ENCODE data around the gene SARM1.

The SARM1 gene

DNA sequence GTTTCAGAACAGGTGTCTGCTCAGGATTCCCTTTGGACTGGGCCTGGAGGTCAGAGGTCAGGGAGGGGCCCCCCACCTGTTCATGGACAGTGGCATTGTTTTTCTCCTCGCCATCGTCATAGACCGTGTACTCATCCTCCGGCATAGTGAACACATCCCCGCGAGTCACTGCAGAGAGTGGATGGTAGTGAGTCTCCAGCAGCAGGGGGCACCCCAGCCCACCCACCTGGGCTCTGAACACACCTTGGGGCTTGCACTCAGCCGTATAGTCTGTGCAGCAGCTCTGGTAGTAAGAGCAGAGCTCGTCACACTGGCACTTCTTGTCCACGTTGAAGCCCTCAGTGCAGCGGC lies 1.8 kb upstream of the SARM1 start:
- peak; percentile 26 for DNase-seq

DNA sequence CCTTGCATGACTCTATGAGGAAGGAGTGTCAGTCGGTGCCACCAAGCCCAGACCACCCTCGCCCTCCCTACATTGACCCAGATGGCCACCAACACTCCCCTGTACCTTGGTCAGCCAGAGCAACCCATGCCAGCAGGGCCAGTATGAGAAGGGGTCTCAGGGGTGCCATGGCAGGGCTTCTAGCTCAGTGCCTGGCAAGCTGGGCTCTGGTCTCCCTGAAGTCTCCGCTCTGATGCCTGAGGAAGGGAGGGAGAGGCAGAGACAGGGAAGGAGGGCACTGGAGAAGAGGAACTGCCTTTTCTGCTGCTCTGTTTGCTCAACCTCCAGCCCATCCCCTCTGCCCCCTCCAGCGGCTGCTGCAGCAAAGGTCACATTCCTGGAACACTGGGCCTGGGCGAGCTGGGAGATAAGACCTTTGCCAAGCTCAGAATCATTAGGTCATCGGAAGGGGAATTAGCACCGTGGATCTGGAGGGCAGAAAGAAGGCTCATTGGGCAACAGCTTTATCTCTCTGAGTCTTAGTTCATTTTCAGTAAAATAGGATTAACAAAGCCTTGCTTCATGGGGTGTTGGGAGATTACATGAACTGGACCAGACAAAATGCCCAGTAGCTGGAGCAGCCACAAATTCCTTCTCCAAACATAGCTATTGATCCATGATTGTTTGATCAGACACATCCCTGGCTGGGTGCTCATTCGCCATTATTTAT lies 1.3 kb upstream of the SARM1 start, which contains the start of gene VTN:
Gene VTN (minus strand): TSS at position 273 of the 709 bp plus-strand sequence. CDS start 104 bp downstream, at position 169.
- no peak for DNase-seq

DNA sequence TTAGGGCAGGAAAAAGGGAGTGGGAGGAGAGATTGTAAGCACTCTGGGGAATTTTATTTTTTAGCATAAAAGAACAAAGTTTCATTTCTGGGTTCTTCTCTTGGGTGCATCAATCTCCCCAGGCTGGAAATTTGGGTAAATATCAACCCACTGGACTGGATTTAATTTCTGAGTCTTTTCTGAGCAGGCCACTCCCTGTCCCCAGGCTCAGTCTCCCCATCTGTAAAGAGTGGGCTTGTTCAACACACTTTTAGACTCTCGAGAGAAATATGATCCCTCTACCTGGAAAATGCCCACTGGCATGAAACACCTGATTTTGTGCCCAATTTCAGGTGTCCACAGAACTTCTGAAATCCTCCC lies 770 bp upstream of the SARM1 start:
- DNase-seq = no peak

- peak; percentile 37 for DNase-seq
Observed at GRCh38 chr17:28372203-28372944, 880 bp downstream of the SARM1 start.

- DNase-seq = no peak
Observed at GRCh38 chr17:28372945-28373274, 1.4 kb downstream of the SARM1 start.

- DNase-seq = no peak
Observed at GRCh38 chr17:28379814-28380801, 8.6 kb downstream of the SARM1 start.

DNA sequence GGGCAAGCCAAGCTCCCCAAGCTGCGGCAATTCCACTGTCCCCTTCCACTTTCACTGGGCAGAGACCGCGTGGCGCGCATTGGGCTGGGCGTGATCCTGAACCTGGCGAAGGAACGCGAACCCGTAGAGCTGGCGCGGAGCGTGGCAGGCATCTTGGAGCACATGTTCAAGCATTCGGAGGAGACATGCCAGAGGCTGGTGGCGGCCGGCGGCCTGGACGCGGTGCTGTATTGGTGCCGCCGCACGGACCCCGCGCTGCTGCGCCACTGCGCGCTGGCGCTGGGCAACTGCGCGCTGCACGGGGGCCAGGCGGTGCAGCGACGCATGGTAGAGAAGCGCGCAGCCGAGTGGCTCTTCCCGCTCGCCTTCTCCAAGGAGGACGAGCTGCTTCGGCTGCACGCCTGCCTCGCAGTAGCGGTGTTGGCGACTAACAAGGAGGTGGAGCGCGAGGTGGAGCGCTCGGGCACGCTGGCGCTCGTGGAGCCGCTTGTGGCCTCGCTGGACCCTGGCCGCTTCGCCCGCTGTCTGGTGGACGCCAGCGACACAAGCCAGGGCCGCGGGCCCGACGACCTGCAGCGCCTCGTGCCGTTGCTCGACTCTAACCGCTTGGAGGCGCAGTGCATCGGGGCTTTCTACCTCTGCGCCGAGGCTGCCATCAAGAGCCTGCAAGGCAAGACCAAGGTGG lies 9.8 kb downstream of the SARM1 start:
- peak; percentile 28 for DNase-seq

GRCh38 chr17:28384281-28385036 lies 13.0 kb downstream of the SARM1 start:
- DNase-seq = peak; percentile 73

DNA sequence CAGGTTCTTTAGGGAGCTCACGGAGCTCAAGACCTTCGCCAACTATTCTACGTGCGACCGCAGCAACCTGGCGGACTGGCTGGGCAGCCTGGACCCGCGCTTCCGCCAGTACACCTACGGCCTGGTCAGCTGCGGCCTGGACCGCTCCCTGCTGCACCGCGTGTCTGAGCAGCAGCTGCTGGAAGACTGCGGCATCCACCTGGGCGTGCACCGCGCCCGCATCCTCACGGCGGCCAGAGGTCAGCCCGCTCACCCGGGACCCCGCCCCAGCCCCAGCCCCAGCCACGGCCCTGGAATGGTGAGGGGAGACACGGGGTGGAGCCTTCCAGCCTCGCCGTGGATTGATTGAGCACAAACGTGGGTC lies 13.5 kb downstream of the SARM1 start:
- peak; percentile 23 for DNase-seq

- peak; percentile 28 for DNase-seq
Observed at GRCh38 chr17:28385406-28385805, 13.9 kb downstream of the SARM1 start.

DNA sequence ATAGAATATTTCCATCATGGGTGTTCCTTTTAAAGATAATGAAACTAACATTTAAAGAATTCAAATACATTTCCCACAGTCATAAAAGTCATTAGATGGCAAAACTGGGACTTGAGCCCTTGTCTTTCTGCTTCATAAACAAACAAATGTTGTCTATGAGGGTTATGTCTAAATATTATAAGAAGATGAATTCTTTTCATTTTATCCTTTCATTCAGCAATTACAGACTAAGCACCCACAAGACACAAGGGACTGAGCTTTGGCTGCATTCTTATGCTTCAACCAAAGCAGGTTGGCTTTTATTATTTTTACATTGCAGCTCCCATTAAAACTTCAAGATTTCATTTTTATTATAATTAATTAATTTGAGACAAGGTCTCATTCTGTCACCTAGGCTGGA lies 14.9 kb downstream of the SARM1 start:
- no peak for DNase-seq

GRCh38 chr17:28388106-28388505 lies 16.6 kb downstream of the SARM1 start:
- DNase-seq = no peak

DNA sequence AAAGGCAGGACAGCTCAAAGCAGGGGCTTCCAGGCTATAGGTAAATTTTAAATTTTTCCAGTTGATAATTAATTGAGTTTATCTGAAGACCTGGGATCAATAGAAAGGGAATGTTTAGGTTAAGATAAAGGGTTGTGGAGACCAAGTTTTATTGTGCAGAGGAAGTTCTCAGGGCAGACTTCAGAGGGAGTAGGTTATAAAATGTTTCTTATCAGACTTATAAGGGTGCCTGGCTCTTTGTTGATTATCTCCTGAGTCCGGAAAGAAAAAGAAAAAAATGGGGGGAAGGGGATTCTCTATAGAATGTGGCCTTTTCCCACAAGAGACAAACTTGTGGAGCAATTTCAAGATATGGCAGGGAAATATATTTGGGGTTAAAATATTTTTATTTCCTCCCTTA lies 18.6 kb downstream of the SARM1 start:
- no peak for DNase-seq

DNA sequence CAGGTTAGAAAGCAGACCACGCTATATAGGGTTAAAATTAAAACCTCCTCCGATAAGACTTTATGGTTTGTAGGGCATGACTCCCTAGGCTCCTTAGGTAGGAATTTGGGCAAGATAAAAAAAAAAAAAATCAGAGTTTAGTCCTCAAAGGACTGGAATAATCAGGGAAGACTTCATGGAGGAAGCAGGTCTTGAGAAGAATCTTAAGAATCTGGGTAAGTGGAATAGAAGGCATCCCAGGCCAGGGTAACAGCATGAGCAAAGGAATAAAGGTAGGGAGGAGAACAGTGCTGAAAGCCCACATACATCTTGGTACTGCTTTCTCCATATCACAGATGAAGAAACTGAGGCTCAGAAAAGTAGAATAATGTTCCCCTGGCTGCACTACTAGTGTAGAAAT lies 19.1 kb downstream of the SARM1 start:
- DNase-seq = no peak

DNA sequence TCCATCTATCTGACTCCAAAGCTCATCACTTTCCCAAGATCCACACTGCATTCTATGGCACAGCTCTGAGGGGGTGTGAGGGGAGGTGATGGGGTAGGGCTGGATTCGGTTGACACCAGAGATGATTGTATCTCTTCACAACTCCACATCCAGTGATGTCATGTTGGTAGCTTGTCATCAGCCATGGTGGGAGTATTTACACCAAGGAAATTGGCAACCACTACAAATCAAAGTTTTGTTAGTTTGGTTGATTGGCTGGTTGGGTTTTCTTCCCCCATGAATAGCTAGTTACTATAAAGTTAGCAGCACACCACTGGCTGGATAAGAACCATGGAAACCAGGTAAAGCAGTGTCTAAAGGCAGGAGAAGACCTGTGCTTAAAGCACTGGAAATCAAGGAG lies 19.5 kb downstream of the SARM1 start:
- no peak for DNase-seq

- DNase-seq = no peak
Observed at GRCh38 chr17:28391401-28391800, 19.9 kb downstream of the SARM1 start.

- no peak for DNase-seq
Observed at GRCh38 chr17:28392491-28392890, 21.0 kb downstream of the SARM1 start.

DNA sequence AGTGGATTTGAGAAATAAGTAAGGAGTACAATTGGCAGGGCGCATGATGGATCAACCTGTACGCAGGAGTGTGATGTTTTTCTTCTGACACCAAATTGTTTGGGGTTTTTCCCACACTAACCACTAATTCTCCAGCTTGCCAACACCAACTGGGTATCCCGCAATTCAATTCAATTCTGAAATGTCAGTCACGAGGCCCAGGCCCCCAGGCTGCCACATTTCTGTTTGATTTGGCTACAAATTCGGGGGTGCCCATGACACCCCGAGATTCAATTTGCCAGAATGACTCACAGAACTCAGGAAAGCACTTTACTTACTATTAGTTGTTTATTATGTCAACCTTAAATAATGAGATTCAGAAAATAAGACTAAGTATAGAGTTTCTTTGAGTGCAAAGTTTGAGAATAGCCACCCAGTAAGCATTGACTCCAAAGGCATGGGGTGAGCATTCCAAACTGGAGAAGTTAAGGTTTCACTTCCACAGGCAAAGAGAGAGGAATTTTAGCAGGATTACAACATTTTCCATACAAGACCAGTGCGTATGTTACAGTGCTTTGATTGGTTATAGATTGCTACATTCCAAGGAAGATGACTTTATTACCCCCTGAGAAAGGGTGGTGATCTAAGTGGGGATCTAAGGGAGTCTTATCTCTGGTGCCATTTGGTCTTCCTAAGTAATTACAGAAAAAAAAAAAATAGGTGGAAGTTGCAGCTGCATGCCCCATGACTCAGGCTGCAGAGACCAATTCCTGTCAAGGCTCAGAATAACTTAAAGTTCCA lies 23.0 kb downstream of the SARM1 start:
- no peak for DNase-seq

DNA sequence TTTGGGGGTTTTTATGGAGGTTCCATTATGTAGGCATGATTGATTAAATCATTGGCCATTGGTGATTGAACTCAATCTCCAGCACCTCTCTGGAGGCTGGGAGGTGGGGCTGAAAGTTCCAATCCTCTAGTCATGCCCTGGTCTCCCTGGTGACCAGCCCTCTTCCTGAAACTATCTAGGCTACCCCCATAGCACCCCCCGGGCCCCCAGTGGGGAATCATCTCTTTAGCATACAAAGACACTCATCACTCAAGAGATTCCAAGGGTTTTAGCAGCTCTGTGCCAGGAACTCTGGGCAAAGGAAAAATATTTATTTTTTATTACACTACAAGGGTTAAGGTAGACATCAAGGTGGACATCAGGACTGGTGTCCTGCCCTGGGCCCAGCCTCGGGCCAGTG lies 23.9 kb downstream of the SARM1 start:
- DNase-seq = no peak

DNA sequence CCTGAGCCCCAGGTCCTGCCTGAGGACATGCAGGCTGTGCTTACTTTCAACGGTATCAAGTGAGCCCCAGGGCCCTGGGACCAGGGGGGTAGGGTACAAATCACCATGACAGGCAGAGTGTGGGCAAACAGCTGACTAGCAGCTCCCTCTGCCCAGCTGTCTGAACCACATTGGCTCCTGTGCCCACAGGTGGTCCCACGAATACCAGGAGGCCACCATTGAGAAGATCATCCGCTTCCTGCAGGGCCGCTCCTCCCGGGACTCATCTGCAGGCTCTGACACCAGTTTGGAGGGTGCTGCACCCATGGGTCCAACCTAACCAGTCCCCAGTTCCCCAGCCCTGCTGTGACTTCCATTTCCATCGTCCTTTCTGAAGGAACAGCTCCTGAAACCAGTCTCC lies 24.5 kb downstream of the SARM1 start:
- no peak for DNase-seq

DNA sequence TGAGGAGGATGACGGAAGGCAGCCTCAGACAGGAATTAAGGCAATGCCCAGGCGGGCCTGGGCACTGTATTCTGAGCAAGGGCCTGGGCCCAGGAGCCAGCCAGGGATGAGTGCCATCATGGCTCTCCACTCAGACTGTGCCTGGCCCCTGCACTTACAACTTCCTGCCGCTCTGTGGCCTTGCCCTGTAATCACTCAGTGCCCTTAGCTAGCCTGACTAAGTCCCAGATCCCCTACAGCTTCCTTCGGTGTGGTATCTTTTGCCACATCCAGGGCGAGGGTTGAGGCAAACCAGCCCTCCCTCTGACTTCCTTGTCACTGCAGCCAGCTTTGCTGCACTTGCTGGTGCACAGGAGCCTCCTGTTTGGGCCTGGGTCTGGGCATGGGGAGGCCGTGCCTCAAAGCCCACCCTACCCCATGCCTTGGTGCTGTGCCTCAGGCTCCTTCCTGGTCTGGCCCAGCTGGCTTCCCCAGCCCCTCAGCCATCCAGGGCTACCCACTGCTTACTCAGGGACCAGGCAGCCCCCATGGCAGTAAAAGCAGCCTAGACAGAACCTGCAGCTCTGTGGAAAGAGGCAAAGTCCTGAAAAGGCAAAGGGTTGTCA lies 25.2 kb downstream of the SARM1 start:
- no peak for DNase-seq

All from CD4-positive, alpha-beta T cell treated with Interleukin-17A for 4 hours (primary cell).